NCI-H2029 treated with DMSO at 0.1 percent for 48 hours (cell line): ENCODE results near the gene PTPRM.

Source experiments
- DNase-seq: peaks from one replicate; lab custom pipeline; 2025; lab: John Stamatoyannopoulos, UW

PTPRM gene

DNA sequence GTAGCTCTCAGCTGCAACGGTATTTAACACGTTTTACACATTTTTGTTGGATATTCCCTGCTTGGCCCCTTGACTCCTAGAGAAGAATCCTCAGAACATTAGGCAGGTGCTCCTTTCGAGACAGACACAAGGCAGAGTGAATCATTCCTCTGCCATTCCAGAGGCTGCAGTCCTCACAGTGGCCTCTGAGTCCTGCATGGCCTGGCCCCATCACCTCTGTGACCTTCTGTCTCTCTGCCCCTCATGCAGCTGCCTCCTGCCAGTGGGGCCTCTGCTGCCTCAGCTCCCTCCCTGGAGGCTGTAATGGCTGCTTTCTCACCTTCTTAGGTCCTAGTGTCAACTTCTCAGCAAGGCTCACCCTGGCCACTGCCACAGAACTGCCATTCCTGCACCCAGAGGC lies 101.3 kb downstream of the PTPRM start:
- no peak for DNase-seq

DNA sequence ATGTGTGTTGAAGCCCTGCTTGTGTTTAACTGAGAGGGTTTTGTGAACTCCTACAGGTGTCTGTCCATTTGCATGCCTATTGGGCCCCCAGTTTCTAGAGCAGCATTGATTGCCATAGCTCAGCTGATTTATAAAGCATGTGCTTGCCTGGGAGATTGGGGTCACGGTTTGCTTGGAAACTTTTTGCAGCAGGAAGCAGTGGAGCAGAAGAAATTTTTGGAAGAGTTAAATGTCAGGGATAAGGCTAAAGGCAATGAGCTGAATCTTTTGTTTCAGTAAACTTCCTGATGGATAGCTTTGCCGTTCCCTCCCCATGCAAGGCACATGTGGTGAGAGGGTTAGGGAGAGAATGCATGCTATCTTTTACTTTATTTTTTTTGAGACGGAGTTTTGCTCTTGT lies 102.2 kb downstream of the PTPRM start:
- DNase-seq, result no peak

DNA sequence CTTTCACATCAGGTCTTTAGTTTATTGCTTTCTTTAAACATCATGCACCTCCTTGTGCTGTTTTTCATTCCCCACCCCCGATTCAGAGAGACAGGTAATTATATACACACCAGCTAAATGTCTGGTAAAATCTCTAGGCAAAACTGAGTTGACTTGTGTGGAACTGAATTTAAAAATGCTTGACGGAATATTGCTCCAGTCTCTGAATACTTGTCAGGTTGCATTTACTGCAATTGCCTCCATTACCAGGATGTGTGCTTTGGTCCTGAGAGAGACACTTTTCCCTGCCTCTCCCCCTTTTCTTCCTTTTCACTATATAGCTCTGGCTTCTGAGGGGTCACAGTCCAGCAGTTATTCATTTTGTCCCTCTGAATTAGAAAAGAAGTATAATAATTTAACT lies 104.0 kb downstream of the PTPRM start:
- no peak for DNase-seq

DNA sequence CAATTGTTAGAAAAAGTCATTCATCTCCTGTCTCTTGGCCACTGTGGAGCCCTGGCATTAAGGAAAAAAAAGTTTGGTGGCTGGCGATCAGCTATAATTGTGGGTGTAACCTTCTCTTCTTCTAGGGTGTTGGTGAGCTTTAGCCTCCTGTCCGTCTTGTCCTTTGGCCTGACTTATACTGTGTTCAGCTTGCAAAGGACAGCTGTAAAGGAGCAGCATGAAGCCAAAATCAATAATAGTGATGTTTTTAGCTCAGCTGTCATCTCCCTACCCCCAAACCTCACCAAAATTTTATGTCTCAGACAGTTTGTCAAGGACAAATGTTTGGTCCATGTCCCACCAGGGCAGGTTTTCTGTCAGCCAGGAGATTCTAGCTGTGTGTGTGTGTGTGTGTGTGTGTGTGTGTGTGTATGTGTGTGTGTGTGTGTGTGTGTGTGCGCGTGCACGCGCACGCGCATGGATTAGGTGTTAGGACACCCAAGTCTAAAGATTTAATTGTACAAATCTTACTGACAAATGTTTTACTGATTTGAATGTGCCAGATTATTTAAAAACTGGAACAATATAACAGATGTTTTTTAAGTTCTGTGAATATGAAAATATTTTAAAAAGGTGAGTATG lies 109.2 kb downstream of the PTPRM start:
- DNase-seq, result no peak

DNA sequence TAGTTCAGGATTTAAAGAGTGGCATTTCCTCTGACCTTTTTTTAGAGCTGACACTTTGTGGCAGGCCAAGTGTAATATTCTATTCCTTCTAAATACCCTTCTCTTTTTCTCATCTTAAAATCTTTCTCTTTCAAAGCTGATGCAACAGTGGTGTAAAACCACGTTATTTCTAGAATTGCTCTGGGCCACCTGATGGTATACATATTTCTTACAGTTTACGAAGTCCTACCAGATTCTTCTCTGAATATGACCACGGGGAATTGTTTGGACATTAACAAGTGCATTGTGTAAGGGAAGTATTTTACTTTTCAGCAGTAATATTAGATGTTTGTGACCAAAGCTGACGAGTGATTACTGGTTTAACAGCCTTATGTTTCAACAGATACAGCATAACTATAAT lies 109.9 kb downstream of the PTPRM start:
- DNase-seq, result no peak

DNA sequence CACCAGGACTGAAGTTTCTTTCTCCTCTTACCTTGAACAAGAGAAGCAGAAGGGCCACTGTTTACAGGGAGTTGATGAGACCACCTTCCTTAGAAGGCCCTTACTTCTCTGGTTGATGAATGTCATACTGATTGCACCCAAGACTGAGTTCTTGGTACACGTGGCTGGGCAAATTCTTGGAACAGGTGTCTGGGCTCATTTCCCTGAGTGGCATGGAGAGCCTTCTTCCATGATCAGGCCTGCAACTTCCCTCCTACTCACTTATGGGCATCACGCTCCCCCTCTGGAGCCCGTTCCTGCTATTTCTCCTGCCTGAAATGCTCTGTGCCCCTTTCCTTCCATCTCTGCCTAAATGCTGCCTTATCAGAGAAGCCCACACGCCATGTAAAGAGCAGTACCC lies 110.3 kb downstream of the PTPRM start:
- DNase-seq, result no peak

DNA sequence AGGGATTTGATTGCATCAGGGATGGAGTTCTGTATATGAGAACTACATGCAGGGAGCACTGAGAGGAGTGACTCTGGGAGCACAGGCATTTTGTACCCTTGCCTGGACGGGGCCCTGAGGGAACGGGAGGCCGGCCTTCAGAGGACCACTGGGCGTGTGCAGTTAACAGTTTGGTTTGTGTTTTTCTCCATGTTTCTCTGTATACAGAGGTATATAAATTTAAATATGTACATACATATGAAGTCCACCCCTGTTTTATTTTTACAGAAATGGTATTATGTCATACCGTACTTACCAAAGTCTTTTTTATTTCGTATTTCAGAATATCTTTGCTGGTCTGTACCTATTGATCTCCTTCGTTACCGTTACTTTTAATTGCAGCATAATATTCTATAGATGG lies 111.3 kb downstream of the PTPRM start:
- DNase-seq, result no peak

DNA sequence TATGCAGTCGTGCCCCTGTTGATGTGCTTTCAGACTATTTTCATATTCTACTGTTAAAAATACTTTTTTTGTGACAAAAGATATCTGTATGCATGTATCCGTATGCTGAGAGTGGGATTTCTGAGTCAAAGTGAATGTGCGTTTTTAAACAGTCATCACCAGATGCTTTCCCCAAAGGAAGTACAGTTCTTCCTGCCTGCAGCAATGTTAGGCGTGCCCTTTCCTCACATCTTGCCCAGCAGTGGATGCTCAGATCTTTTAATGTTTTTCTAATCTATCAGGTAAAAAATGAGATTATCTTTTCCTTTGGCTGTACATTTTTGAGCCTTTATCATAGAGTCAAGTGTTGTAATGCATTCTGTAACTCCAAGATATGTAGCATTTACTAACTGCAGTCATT lies 111.7 kb downstream of the PTPRM start:
- DNase-seq, result no peak

DNA sequence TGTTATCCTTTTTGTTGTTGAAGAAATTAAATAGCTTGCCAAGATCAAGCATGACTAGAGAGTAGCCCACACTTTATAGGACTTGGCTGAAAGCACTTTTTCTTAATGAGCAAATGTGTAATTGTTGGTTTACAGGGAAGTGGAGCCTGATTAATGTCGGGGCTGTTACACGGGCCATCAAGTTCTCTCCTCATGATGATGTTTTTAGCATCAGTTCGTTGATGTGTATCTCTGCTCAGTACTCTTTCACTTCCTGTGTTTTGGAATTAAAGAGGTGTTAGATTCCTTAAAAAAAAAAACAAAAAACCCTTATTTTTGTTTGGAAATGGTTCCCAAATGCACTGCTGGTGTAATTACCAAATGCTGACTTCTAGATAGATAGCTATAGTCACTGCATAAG lies 114.2 kb downstream of the PTPRM start:
- no peak for DNase-seq

DNA sequence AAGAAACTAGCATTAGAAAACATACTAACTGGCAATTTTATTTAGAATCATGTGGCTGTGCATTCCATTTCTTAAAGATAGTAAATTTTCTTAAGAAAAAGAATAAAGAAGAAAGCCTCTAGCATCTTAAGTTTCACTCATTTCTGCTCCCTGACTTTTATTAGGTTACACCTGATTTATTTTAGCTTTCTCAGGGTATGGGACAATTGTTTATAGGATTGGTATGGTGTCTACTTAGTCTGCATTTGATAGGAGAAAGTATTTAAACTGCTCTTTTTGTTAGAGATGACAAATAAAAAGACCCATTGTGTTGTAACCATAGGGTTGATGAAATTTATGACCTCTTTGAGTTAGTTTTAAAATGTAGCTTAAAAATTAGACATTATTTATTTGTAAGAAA lies 115.2 kb downstream of the PTPRM start:
- DNase-seq, result no peak

DNA sequence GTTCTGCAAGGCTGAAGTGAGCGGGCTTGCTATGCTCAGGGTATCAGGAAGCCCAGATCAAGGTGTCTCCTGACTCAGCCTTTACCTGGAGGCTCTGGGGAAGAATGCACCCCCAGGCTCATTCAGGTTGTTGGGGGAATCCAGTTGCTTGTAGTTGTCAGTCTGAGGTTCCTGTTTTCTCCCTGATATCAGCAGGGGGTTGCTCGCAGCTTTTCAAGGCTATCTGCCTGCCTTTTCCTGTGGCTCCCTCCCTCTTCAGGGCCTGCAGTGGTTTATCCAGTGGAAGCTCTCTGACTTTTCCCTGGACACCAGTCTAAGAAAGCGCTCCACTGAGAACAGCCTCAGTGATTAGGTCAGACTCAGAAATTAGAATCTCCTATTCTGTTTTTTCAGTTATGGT lies 116.6 kb downstream of the PTPRM start:
- no peak for DNase-seq

DNA sequence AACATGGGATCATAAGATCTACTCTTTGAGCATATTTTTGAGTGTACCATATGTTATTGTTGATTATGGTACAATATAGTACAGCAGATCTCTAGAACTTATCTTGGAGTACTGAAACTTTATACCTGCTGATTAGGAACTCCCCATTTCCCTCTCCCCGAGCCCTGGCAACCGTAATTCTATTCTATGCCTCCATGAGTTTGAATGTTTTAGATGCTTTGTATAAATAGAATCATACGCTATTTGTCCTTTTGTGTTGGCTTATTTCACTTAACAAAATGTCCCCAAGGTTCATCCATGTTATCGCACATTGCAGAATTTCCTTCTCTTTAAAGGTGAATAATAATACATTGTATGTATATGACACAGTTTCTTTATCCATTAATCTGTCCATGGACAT lies 117.2 kb downstream of the PTPRM start:
- DNase-seq, result no peak

DNA sequence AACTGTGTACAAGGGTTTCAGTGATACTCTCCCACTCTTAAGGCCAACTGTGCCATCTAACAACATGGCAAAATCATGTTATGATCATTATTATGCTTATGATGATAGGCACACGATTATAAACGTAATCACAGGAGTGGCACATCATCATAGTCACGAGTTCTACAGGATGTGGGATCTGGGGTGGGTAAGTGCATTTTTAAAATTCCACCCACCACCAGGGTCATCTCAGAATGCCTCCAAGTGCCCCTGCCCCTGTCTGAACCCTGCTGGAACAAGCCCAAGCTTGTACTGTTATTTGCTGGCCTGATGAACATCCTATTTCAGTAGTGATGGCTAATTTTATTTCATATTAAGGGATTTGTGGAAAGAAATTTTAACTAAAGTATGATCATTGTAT lies 117.8 kb downstream of the PTPRM start:
- DNase-seq, result no peak

DNA sequence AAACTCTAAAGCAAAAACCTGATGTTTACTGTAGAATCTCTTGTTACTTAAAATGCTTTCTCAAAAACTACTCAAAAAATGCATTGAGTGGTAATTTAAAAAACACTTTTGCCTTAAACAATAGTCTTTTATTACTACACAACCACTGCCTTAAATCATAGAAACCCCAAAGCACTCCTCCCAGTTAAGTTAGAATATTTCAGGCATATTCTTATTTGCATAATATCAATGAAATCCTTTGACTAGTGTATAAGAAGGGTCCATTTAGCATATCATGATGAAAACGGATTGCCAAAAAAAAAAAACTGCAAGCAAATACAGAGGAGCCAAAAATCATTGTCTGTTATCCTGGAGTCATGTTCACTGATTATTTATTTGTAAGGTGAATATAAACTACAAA lies 119.2 kb downstream of the PTPRM start:
- DNase-seq, result no peak

DNA sequence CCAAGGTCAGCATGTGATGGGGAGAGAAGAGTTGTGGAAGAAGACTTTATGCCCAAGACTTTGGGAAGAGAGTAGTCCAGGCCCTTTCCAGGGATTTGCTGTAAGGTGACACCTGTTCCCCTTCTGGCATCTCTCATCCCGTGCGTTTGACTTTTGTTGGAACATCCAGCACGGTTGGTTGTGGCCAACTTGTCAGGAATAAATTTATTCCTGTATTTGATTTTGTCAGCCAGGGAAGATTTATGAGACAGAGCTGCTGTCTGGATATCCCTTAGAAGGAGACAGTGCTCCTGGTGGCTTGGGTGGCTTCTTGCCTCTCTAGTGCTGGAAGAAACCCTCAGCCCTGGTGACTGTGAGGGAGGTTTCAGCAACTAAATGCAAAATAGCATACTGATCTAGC lies 121.5 kb downstream of the PTPRM start:
- DNase-seq, result no peak

DNA sequence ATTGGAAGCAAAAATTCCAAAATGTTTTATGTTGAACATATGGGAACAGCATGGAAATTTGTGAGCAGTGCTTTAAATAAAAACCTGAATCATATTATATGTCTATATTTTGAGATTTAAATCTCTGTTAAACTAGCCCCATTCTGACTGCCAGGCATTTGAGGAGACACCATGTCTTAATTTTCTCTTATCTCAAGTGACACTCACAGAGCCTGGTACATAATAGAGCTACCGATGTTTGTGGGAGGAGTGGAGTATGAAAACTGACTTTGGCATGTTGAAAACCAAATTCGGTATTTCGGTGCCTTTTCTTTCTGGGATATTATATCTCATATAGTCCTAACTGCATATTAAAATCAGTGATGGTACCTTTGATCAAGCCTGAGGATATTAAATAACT lies 124.1 kb downstream of the PTPRM start:
- DNase-seq, result no peak

DNA sequence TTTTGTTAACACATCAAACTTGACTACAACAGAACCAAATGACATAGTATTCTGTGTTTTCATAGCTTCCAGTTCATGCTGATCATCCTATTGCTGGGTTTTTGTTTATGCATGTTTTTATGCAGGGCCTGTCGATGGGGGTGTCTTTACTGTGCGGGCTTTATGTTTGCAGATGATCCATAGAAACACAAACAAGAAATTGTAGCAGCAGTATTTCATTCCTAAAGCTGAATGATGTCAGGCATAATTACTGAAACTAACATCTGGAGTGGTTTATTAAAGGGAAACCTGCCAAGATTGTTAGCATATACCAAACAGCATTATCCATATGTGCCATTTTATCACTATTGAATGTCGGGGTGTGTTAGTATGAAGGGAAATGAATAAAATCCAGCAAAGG lies 129.7 kb downstream of the PTPRM start:
- no peak for DNase-seq

DNA sequence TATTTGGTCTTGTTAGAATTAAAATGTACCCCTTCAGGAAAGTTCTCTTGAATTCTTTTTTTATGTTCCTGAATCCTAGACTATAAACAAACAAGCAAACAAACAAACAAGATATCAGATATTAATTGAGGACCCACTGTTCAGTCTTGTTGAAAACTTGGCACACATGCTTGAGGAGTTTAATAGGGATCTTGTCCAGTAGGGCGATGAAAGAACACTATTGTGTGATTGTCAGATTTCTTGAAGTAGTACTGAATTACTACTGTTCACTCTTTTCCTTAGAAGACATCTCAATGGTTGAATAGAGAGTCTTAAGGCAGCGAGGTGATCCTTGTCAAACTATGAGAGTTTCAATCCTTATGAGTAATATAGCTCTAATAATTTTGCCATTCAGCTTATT lies 130.2 kb downstream of the PTPRM start:
- DNase-seq, result no peak

DNA sequence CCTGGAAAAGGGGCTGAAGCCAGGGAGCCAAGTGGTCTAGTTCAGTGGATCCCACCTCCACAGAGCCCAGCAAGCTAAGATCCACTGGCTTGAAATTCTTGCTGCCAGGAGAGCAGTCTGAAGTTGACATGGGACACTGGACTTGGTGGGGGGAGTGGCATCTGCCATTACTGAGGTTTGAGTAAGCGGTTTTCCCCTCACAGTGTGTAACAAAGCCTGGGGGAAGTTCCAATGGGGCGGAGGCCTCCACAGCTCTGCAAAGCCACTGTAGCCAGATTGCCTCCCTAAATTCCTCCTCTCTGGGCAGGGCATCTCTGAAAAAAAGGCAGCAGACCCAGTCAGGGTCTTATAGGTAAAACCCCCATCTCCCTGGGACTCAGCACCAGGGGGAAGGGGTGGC lies 144.4 kb downstream of the PTPRM start:
- DNase-seq, result no peak

DNA sequence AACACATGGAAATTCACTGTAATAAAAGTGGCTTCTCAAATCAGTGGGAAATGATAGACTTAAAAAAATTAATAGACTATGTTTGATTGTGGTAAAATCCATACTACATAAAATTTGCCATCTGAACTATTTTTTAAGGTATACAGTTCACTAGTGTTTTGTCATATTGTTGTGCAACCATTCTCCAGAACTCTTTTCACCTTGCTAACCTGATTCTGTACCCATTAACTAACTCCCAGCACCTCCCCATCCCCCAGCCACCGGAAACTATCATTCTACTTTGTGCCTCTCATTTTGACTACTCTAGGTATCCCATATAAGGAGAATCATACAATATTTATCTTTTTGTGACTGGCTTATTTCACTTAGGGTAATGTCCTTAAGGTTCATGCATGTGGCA lies 153.3 kb downstream of the PTPRM start:
- DNase-seq, result no peak

DNA sequence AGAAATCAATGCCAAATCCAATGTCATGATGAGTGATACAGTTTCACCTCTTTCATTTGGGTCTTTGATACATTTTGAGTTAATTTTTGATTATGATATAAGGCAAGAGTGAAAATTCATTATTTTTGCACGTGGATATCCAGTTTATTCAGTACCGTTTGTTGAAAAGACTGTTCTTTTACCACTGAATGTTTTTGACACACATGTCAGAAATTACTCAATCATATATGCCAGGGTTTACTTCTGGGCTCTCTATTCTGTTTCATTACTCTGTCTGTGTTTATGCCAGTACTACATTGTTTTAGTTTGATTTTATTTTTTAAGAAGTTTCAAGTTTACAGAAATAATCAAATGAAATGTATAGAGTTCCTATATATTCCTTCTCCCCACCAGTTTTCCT lies 154.4 kb downstream of the PTPRM start:
- DNase-seq, result no peak

DNA sequence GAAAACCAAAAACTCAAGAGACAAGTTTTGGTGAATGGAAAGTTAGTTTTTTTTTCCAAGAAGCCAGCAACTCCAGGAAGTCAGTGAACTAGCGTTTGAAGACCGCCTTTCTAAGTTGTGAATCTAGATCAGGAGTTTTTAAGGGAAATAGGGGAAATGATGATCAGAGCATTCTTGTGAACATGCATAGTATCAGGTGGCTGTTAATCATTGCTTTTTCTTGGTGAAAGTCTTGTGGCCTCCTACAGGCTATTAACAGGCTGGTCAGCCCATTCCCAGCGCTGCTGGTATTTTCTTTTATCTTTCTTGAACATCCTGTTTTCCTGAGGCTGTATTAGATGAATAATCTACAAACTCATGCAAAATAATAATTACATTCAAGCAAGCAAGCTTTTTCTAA lies 155.8 kb downstream of the PTPRM start:
- DNase-seq, result no peak

DNA sequence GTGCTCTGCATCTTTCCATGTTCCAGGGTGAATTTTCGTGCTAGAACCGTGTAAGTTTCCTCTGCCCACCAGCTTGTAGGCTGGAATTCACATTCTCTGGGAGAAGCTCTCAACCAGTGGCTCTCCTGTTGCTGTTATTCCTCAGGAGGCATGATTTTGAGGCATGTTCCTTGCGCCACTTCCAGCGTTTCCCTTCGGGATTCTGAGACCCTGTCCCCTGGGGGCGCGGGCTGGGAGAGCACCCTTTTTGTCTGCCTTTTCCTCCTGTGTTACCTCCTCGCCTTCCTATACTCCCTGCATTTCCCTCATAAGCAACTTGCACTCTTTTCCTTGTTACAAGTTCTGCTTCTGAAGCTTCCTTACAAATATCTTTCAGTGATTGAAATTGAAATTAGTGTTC lies 156.4 kb downstream of the PTPRM start:
- no peak for DNase-seq

DNA sequence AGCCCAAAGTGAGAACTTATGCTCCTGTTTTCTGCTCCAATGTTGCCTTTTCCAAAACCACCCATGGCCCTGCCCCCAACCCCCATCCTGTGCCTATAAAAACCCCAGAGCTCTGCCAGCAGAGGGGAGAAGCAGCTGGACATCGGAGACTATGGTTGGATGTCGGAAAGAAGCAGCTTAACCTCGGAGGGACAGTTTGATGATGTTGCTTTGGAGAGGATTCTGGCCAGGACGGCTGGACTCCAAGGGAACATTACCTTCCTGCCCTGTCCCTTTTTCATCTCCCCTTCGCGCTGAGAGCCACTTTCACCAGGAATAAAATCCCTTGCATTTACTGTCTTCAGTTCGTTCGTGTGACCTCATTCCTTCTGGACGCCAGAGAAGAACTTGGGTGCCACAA lies 158.4 kb downstream of the PTPRM start:
- DNase-seq, result no peak

DNA sequence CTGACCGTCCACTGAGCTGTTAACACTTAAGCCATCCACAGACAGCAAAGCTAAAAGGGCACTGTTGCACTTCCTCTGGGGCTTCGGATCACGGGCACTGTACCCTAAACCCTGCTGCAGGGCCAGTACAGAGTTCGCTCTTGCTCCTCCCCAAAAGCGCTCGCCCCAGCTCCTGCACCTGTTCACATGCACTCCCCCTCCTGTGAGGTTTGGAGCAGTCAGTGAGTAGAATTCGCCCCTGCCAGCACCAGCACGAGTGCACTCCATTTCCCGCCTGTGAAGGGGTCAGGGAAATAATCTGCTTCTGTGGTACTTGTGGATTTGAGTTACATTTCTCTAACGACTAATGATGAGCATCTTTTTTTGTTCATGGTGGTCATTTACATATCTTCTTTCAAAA lies 158.8 kb downstream of the PTPRM start:
- DNase-seq, result no peak
